ENCODE results near the gene CD48.
"Not testable (repeated sequence)": the region's sequence is repeated elsewhere in the genome, so short reads cannot be mapped to it uniquely, and the experiment has no call there.

CD48 gene

DNA sequence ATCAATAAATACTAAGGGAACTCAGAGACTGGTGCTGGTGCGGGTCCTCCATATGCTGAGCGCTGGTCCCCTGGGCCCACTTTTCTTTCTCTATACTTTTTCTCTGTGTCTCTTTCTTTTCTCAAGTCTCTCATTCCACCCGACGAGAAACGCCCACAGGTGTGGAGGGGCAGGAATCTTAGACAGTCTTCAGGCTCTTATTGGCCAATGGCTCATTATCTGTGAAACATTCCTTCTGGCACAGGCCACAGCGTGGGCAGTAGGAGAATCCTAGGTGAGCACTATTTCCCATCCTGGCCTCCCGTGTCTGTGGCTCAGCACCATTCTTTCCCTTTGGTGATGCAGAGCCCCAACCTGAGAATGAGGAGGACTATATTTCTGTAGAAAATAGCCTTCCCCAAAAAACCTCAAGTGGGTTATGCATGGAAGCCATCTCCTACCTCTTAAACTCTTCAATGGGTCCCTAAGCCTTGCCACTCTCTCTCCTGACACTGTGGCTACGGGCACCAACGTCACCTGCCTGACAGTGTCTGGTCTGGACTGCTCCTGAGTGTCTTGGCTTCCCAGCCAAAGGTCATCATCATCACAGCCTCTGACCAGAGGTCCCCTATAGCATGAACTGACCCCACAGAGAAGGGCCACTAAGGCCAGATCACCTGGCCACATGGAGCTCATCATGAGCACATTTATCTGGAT is 58.5 kb downstream of the CD48 start:
- no peak for DNase-seq (ENCODE audit: low read depth)

DNA sequence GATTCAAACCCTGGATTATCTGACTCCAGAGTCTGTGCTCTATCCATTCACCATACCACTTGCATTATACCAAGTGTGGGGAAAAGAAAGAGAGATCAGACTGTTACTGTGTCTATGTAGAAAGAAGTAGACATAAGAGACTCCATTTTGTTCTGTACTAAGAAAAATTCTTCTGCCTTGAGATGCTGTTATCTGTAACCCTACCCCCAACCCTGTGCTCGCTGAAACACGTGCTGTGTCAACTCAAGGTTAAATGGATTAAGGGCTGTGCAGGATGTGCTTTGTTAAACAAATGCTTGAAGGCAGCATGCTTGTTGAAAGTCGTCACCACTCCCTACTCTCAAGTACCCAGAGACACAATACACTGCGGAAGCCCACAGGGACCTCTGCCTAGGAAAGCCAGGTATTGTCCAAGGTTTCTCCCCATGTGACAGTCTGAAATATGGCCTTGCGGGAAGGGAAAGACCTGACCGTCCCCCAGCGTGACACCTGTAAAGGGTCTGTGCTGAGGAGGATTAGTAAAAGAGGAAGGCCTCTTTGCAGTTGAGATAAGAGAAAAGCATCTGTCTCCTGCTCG is 59.5 kb downstream of the CD48 start:
- DNase-seq (ENCODE audit: low read depth), result not testable (repeated sequence)

DNA sequence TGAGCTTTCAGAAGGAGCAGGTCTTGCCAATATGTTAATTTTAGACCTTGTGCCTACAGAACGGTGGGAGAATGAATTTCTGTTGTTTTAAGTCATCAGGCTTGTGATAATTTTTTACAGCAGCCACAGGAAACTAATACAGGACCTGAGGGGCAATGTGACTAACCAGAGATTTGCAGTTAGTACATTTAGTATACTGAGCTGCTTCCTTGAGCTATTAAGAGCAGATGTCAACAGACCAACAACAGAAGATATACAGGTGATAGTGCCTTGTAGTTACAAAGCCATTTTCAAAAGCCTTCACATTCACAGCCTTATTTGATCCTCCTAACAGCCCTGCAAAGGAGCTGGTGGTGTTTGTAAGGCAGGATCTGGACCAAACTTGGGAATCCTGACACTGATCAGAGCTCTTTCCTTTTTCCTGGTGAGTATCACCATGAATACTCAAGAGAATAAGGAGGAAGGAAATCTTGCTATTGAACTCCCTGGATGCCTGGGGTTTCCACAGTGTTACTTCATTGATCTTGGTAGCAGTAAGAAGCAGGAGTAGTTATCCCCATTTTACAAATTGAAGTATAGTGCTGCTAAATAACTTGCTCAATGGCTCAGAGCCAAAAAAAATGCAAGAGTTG is 60.1 kb downstream of the CD48 start:
- DNase-seq (ENCODE audit: low read depth), result no peak

DNA sequence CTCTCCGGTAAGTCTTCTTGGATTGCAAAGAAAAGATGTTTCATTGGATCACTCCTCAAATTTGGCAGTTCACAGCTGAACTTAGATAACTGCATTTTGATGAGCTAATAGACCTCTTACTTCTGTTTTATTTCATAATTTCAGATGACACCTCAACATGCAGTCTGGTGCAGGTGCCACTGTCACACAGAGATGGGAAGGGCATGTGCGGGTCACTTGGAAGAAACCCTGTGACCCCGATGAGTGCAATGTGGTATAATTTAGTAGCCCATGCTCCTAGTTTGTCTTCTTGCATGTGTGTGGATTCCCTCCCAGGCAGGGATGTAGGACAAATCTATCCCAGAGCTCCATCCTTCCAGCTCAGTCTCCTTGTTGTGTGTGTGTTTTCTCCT is 64.3 kb downstream of the CD48 start:
- DNase-seq (ENCODE audit: low read depth), result no peak

DNA sequence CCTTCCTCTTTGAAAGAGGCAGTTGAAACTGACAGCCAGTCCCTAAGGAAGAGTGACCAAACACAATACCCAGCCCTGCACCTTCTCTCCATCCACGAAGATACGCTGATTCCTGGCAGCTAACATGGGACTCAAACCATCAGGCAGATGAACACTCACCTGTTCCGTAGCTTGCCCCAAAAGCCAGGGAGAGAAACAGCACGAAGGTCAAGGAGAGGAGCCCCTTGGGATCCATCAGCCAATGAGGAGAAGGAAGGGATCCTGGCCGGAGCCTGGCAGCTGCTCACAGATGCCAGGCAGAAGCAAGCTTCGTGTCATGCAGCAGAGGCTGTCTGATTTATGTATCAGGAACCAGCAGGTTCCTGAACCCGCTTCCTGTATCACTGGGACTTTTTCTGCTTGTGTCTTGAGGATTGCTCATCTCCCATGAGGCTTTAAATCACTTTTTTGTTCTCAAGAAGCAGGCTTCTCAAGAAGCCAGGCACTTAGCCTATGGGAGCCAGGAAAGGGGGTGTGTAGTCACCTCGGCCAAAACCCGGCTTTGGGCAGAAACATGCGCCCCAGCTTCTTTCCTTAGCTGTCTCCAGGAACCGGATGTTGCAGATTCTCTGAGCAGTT is 64.8 kb downstream of the CD48 start, which contains the start of gene SLAMF1:
SLAMF1 (minus strand) TSS at position 334 of the 618 bp plus-strand sequence; CDS start at position 235, 99 bp downstream.
- no peak for DNase-seq (ENCODE audit: low read depth)

DNA sequence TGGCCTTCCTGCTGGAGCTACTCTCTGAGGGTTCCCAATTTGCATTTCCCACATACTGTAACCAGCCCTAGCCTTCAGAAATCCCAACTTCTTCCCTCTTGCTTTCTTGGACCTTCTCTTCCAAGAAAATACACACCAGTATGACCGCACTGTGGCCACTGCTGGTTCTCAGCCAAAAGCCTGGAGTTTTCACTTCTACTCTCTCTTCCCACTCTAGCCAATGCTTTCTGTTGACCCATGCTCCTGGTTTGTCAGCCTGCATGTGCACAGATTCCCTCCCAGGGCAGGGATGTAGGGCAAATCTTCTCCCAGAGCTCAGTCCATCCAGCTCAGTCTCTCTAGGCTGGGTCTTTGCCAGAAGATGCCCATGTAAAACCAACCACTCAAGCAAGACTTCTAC is 65.4 kb downstream of the CD48 start:
- no peak for DNase-seq (ENCODE audit: low read depth)

DNA sequence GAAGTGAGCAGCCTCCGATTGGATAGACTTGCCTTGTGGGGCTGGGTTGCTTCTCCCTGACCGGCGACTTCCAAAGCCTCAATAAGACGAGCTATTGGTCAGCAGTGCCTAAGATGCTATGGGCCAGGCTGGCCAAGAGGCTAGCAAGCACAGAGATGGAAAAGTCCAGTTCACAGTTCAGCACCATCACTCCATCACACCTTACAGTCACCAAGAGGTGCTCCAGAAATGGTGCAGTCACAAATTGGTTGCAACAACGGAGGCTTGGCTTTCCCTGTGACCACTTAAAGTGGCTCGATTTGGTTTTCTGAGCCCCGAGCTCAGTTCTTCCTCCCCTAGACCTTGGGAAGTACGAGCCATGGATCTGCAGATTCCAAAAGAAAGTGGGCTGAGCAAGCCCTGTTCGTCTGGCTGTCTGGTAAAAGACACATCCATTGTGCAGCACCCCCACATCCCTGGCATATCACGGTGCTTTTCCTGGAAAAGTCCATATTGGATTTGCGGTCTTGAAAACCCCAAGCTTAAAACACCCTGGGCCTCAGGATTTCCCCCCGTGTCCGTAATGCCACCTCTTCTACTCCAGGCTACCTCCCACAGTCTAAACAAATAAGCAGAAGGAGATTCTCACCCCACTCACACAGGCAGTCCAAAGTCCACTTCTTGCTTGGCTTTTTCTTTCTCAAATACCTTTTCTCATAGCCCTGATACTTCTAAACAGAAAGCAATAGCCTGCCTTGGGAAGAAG is 66.1 kb downstream of the CD48 start:
- DNase-seq (ENCODE audit: low read depth), result no peak

DNA sequence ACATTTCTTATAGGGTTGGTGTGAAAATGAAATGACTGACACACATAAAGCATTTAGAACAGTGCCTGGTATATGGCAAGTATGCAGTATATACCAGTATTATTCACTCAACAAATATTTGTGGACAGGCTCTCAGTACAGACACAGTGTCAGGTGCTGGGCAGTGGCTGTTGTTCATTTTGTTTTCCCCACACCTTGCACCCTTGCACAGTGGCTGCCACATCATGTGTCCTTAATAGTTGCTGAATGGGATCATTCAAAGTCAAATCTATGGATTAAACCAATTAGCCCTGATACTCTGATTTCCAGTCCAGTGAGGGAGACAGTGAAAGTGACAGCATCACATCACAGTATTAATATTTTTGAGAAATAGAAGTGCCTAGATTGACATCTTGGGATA is 67.2 kb downstream of the CD48 start:
- DNase-seq (ENCODE audit: low read depth), result no peak

DNA sequence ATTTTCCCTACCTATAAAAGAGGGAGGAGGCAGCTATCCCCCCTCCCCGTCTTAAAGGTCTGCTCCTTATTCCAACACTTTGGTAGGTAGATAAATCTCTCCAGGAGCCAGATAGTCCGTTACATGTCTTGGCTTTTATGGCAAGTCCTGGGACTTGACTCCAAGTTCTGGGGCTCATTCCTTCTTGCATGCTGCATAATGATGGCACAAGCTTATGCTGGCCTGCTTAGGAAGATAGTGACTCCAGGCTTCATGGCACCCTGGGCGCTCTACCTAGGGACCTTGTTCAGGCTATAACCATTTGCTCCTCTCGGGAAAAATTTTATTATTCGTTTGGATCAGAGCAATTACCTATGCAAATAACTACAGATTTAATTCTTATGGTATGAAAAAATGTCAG is 68.5 kb downstream of the CD48 start:
- DNase-seq (ENCODE audit: low read depth), result no peak

DNA sequence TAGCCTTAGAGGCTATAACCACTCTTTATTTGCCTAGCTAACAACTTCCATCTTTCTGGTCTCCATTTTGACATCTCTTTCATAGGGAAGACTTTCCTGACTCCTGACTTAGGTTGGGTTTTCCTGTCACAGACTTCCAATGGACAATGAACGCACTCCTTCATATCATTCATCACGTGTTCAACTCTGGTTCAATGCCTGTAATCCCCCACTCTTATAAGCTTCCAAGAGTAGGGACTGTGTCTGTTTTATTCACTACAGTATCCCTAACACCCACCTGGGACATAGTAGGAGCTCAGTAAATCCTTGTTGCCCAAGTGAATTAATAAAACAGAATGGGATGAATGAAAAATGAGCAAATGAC is 69.4 kb downstream of the CD48 start:
- no peak for DNase-seq (ENCODE audit: low read depth)

DNA sequence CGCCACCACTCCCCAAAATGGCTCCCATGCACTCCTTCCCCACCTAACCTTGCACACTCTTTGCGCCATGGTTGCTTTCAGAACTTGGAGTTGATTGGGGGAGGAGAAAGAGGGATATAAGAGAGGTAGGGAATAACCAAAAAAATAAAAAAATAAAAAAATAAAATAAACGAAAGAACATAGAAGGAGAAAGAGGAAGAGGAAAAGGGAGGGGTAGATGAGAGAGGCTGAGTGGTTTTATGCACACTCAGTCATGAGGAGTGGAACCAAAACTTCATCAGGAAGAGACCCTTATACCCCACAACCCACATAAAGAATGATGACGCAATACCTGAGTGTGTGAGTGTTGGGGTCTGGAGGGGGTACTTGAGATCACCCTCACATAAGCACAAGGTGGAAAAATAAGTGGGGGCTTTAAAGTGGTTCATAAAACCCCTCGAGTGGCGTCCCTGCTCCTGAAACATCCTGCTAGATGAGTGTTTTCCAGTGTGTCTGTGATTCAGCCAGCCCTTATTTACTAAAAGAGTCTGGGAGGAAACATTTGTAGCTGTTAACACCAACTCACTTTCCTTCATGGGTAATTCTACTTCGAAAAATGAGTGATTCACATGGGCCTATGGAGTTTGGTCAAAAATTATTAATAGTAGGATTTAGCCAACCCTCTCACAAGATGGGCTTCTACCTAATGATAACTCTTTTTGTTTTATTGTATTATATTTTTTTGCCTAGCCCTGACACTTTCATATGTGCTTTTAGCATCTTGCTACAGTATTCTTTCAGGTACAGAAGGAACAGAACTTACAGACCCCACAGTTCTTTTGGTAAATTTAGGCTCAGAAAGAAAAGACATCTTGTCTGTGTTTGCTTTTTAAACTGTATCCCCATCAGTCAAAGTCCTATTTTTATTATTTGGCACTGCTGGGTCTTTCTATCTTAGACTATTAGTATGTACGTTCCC is 70.0 kb downstream of the CD48 start:
- DNase-seq (ENCODE audit: low read depth), result no peak

DNA sequence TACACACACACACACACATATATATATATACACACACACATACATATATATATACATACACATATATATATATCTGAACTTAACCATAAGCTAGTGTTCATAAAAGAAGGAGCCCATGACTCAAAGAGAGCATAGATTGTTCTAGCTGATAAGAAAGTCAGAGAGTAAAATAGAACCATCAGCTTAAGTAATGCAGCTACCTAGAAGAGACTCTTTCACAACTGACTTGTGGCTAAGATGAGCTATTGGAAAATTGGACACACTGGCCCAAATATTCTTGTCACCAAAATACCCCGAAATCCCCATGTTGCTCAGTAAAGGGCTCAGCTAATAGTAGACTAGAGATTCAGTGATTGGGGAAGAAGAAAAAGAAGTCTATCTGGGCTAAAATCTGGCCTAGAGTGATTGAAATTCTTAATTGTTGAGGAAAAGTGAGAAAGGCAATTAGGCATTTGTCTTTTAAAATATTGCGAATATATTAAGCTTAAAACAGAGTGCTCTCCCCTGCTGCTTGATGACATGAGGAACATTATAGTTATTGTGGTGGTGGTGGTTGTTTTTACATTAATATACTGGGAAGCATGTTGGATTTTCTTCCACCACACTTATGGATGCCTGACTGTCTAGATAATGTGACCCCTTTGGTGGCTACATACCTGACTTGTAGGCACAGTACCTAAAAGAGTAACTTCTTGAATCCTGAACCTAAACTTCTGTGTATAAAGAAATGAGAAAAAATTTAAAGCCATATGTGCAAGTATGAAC is 71.1 kb downstream of the CD48 start:
- no peak for DNase-seq (ENCODE audit: low read depth)

DNA sequence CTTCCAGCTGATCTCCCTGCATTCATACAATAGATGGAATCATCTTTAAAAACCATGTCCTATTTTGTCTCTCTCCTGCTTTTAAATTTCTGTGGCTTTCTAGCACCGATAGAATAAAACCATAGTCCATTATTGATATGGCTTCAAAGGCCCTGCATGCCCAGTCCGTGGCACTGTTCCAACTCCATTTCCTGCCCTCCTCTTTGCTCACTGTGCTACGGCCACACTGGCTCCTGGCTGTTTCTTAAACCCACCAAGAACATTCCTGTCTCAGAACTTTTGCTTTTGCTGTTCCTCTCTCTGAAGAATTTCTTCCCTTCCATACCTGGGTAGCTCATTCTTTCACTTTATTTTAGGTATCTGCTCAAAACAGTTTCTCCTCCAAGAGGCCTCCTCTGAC is 72.0 kb downstream of the CD48 start:
- DNase-seq (ENCODE audit: low read depth), result no peak

DNA sequence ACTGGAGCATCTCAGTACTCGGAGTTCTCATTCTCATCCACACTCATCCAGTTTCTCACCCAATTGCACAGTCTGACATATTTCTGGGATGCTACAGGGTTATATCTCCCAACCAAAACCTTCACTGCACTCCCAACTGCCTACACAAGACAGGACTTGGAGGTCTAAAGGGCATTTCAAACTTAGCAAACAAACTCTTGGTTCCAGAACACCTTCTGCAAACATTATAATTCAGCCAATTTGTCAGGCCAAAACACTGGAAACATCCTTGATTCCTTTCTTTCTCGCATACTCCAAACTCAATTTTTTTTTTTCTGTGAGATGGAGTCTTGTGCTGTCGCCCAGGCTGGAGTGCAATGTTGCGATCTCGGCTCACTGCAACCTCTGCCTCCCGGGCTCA is 72.7 kb downstream of the CD48 start:
- DNase-seq (ENCODE audit: low read depth), result no peak

DNA sequence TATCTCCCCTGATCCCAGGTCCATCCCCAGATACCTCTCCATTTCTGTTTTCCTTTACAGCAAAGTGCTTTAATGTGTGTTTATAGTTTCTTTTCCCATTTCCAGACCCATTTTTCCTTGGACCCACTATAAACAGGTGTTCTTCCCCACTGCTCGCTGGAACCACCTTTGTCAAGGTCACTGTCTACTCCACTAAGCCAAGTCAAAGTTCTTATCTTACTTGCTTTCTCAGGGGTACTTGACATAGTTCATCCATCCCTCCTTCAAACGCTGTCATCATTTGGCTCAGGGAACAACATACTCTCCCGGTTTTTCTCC is 73.1 kb downstream of the CD48 start:
- no peak for DNase-seq (ENCODE audit: low read depth)

DNA sequence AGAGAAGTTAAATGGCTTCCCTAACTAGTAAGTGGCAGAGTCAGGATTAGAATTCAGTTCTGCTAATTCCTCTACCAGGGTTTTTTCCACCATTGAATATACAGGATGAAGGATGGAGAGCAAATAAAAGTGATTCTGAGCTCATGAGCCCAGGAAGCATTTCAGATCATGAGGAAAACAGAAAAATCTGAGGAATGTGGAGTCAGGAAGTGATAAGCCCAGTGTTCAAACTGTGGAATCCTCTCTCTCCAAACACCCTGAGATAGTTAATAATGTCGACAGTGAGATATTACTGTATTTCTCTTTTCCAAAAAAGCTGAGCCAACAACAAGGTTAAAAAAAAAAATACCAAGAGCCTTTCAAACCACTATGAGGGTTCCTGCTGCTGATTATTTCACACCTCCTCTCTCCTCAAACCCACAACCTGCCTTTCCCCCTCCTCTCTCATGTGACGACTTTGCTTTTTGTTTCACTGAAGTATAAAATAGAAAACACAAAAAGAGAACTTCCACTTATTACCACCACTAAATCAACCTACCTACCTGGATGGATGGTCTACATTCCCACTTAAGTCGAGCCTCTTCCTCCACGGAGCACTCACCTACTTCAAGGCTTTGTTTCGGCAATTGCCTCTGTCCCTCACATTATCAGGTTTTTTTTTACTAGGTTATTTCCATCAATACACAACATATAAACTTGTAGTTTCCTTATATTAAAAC is 73.6 kb downstream of the CD48 start:
- DNase-seq (ENCODE audit: low read depth), result no peak

DNA sequence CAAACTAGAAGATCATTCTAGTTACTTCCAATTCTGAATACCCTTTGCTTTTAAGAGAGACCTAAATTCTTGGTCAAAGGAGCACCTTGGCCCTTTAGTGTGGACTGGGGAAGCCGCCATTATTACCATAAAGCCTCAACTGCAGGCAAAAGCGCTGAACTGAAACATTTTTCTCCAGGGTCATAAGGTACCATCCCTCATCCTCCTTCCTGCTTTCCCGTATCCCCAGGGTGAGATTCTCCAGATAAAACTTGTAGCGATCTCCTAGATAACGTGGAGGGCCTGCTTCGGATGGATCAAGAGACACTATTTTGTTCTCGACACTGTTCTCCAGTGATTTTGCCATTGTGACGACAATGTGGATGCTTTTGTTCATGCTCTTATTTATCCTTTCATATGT is 74.6 kb downstream of the CD48 start:
- DNase-seq (ENCODE audit: low read depth), result no peak

DNA sequence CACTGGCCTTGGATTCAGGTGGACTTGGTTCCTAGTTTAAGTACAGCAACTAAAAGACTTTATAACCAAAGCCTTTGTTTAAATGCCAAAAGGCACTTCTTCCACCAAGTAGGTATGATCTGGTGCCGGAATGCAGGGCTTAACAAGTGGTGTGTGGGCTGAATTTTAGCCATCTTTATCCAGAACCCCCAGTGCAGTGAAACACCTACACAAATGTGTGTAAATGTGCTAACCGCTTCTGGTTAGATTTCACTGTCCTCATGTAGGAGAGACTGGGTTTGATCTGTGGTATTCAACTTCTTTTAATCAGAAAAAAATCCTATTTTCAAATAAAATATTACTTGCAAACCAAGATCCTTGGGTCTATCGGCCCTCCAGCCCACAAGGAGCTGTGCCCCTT is 75.1 kb downstream of the CD48 start:
- no peak for DNase-seq (ENCODE audit: low read depth)

DNA sequence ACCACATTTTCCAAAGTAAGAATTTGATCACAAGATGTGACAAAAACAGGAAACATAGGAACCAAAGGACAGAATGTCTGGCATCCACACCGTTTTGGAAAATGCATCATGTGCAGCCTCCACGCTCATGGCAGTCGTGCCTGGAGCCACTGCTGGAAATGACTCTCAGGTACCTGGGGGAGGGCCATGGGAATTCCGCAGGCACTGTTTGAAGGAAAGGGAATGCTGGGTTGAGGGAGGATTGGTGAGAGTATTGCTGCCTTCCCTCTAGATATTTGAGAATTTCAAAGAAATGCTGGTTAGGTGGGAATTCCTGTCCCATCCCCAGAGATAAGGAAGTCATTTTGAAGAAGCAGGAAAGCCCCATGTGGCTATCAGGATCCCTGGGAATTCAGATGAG is 75.5 kb downstream of the CD48 start:
- no peak for DNase-seq (ENCODE audit: low read depth)

Data from GM04504 (cell line).